Esophagus muscularis mucosa (tissue), 3 donors: ENCODE results near the gene FAM187B.

Experiments used
- CTCF ChIP-seq, 3 experiments: fragments of 200-600 bp in 2 of 3; fragments of 450-650 bp in 1 of 3; sonication (generic) in 2 of 3; IDR thresholded peaks; one replicate each; pipeline ENCODE4 v1.5.1; 2017 to 2019; ENCODE audit warnings: antibody characterized with exemption in 3 of 3, mild to moderate bottlenecking in 2 of 3, moderate library complexity in 1 of 3
- POLR2A ChIP-seq: fragments of 450-650 bp; IDR thresholded peaks from one replicate; pipeline ENCODE4 v1.6.1; 2017; ENCODE audit warnings: antibody characterized with exemption, moderate library complexity, mild to moderate bottlenecking, low read depth
- POLR2AphosphoS5 ChIP-seq, 2 donors: sonication (generic); formaldehyde crosslinking; IDR thresholded peaks; one replicate each; pipeline ENCODE4 v1.6.1; 2017; ENCODE audit warnings: antibody characterized with exemption in 2 of 2

- TF ChIP-seq POLR2AphosphoS5 (IDR thresholded peaks at IDR 0.05) = no peak
- no peak for TF ChIP-seq CTCF (IDR thresholded peaks at IDR 0.05)
- no peak for TF ChIP-seq POLR2A
These were observed 32.3 kb upstream of the FAM187B start for GRCh38 chr19:35260694-35261304.
